ENCODE data around the gene PRDM11.

The PRDM11 gene

DNA sequence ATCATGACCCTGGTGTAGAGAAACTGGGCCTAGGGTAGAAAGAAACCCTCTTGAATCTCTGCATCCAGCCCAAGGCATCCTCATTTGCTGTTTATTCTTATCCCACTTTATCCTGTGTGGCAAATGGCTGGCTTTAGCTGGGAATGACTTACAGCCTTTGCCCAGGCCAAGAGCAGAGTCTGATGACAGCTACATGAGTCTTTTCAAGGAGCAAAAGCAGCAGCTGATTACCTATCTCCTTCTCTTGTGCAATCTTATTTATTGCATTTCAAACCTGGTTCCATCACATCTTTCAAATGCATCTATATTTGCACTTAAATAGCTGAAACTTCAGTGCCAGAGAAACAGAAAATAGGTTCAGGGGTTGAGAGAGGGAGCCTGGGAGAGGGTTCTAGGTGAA lies 113.6 kb downstream of the PRDM11 start:
- DNase-seq (ENCODE audit: low read depth, low spot score), result no peak

GRCh38 chr11:45262900-45263299 lies 116.5 kb downstream of the PRDM11 start:
- DNase-seq (ENCODE audit: low read depth, low spot score), result no peak

GRCh38 chr11:45263773-45264172 lies 117.3 kb downstream of the PRDM11 start:
- no peak for DNase-seq (ENCODE audit: low read depth, low spot score)

GRCh38 chr11:45264839-45265515 lies 118.5 kb downstream of the PRDM11 start:
- no peak for DNase-seq (ENCODE audit: low read depth, low spot score)

GRCh38 chr11:45265969-45266675 lies 119.7 kb downstream of the PRDM11 start:
- DNase-seq (ENCODE audit: low read depth, low spot score), result no peak

- DNase-seq (ENCODE audit: low read depth, low spot score), result no peak
These were observed 120.2 kb downstream of the PRDM11 start for GRCh38 chr11:45266676-45267020.

- DNase-seq (ENCODE audit: low read depth, low spot score), result no peak
These were observed 120.6 kb downstream of the PRDM11 start for GRCh38 chr11:45267052-45267451.

DNA sequence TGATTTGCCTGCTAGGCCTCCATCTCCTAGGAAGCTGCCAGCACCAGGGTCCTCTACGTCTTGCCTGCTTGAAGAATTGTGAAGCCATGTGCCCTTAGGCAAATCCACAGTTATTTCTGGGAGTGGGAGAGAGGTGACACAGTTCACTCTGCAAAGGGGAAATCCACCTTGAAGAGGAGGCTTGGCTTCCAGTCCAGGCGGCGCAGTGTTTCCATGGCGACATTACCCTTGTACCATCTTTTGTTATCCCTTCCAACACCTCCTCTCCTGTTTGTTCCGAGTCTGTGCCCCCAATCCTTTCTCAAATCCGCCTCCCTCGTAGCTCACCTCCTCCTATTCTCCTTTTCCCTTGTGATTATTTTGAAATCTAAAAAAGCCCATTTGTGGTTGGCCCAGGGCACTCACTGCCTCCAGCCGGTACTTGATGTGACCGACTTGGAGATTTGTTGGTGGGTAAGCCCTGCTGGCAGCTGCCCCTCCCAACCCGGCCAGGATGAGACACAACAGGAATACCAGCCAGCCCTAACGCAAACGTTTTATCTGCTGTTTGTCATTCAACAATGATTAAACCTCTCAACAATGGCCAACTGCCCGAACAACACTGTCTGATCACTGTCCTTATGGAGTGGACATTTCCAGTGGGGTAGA lies 121.3 kb downstream of the PRDM11 start:
- DNase-seq (ENCODE audit: low read depth, low spot score), result no peak

DNA sequence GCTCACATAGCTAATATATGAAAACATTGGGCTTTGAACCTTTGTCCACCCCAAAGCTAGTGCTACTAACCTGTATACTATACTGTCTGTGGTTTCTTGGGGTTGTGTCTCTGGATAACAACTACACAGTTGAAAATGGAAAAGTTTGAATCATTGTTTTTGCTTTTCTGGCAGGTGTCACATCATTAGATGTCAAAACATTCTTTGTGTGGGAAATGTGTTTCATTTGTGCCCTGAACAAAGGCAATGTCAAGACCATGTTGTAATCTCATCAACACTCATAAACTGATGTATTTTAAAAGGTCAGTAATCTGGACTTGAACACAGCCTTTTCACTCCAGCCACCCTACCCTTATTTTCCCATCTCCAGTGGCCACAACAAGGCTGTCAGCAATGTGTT lies 123.2 kb downstream of the PRDM11 start:
- no peak for DNase-seq (ENCODE audit: low read depth, low spot score)

GRCh38 chr11:45270946-45271716 lies 124.7 kb downstream of the PRDM11 start:
- no peak for DNase-seq (ENCODE audit: low read depth, low spot score)

- no peak for DNase-seq (ENCODE audit: low read depth, low spot score)
These were observed 126.3 kb downstream of the PRDM11 start for GRCh38 chr11:45272701-45273100.

GRCh38 chr11:45273509-45273908 lies 127.1 kb downstream of the PRDM11 start:
- DNase-seq (ENCODE audit: low read depth, low spot score), result no peak

DNA sequence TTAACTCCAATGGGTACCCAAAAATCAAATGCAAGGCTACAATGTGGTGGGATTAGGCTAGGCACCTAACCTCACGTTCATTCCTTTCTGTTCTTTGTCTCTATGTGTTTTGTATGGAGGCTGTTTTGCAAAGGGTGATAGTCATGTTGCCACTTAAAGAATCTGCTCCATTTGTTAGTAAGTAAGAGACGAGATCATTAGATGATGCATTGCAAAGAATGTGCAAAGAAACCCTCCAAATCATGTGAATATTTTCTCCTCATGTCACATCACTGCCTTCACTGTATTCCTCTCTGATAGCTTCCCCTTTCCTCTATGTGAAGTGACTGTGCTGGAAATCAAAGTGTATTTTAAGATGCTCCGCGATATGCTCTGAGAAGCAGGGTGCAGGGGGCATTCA lies 127.8 kb downstream of the PRDM11 start:
- no peak for DNase-seq (ENCODE audit: low read depth, low spot score)

GRCh38 chr11:45275828-45276227 lies 129.4 kb downstream of the PRDM11 start:
- no peak for DNase-seq (ENCODE audit: low read depth, low spot score)

GRCh38 chr11:45278714-45279113 lies 132.3 kb downstream of the PRDM11 start:
- no peak for DNase-seq (ENCODE audit: low read depth, low spot score)

- no peak for DNase-seq (ENCODE audit: low read depth, low spot score)
These were observed 133.2 kb downstream of the PRDM11 start for GRCh38 chr11:45279645-45280044.

GRCh38 chr11:45280449-45280848 lies 134.0 kb downstream of the PRDM11 start:
- DNase-seq (ENCODE audit: low read depth, low spot score), result no peak

GRCh38 chr11:45282081-45282480 lies 135.6 kb downstream of the PRDM11 start:
- DNase-seq (ENCODE audit: low read depth, low spot score), result no peak
